Right lobe of liver (tissue), 6 donors: ENCODE results near the gene ZFPM1. TPM values are rescaled to one million over a fixed set of nuclear protein-coding genes. Genes with fewer than 3 reads are reported as not detected.

Experiments used
- ATAC-seq, 4 donors: fragments of 200-7000 bp; cut with Tn5 transposase; one replicate each; pipeline ENCODE4 v1.9.1; 2020; ENCODE audit warnings: mild to moderate bottlenecking in 4 of 4, moderate library complexity in 4 of 4
- DNase-seq, 3 donors: peaks; one replicate each; pipeline ENCODE4 v3.0.0-alpha.2; 2020
- H3K27ac ChIP-seq, 3 donors: fragments of 200-600 bp; one replicate each; pipeline ENCODE4 v1.8.0; 2022
- H3K27me3 ChIP-seq, 2 donors: fragments of 200-600 bp; one replicate each; pipeline ENCODE4 v1.8.0; 2022
- H3K36me3 ChIP-seq, 4 donors: fragments of 200-600 bp; sonication (generic) in 1 of 4; one replicate each; pipeline versions ENCODE4 v1.5.1 to v1.8.0; 2017 to 2022; ENCODE audit warnings: control low read depth in 1 of 4
- H3K4me1 ChIP-seq, 4 donors: fragments of 200-600 bp; sonication (generic) in 1 of 4; one replicate each; pipeline versions ENCODE4 v1.5.1 to v1.8.0; 2017 to 2022; ENCODE audit warnings: control low read depth in 1 of 4
- H3K4me3 ChIP-seq, 3 donors: fragments of 200-600 bp; one replicate each; pipeline ENCODE4 v1.8.0; 2022
- H3K9me3 ChIP-seq, 4 donors: fragments of 200-600 bp; sonication (generic) in 1 of 4; one replicate each; pipeline versions ENCODE4 v1.5.1 to v1.8.0; 2017 to 2022; ENCODE audit warnings: control low read depth in 1 of 4
- POLR2A ChIP-seq: fragments of 450-650 bp; IDR thresholded peaks from one replicate; pipeline ENCODE4 v1.6.1; 2017; ENCODE audit warnings: antibody characterized with exemption, mild to moderate bottlenecking
- WGBS: methylation state at CpG from one replicate; pipeline ENCODE4 v1.1.6; 2018; ENCODE audit warnings: low coverage, low lambda C conversion rate; ENCODE audit not compliant: insufficient coverage; ENCODE audit errors: missing lambda C conversion rate; 5-methylcytosine and 5-hydroxymethylcytosine counted together
- intact Hi-C, 2 donors: fragments of 100-400 bp; cut with DNase I; formaldehyde crosslinking; loops; one replicate each; pipeline versions ENCODE4 v1.11.2 to v1.14.1; 2022
- total RNA-seq, 6 experiments: library from RNA; depleted of rRNA in 2 of 6; stranded (reverse); fragments of >200 nt in 2 of 6; fragmentation: NEBNext Ultra II Directional in 3 of 6; extraction: Animal tissue kit (Norgen Biotek cat#: 25700) in 3 of 6; gene quantifications; one replicate each; pipeline versions ENCODE4 v1.1.0 to v1.2.4, GENCODE V29; 2016 to 2023
- TF ChIP-seq, protein P1 (sequence below), 4 donors: fragments of 200-600 bp in 3 of 4; fragments of 450-650 bp in 1 of 4; IDR thresholded peaks; one replicate each; pipeline versions ENCODE4 v1.5.1 to v1.8.0; 2016 to 2022; ENCODE audit warnings: antibody characterized with exemption in 4 of 4, mild to moderate bottlenecking in 2 of 4
- donor health status: DM: no; HTN: yes; CAD: no.
- donor health status: DM: no; HTN: no; CAD: no.
- donor health status: DM: no; HTN: no; CAD: no.
- donor health status: DM: no; HTN: yes; CAD: no.
- donor health status: DM: no; HTN: yes; CAD: no.

Gene ZFPM1
- total RNA-seq, 6 experiments from 2014 or later, result 3.8 to 15.5 (median 8.3) TPM

DNA sequence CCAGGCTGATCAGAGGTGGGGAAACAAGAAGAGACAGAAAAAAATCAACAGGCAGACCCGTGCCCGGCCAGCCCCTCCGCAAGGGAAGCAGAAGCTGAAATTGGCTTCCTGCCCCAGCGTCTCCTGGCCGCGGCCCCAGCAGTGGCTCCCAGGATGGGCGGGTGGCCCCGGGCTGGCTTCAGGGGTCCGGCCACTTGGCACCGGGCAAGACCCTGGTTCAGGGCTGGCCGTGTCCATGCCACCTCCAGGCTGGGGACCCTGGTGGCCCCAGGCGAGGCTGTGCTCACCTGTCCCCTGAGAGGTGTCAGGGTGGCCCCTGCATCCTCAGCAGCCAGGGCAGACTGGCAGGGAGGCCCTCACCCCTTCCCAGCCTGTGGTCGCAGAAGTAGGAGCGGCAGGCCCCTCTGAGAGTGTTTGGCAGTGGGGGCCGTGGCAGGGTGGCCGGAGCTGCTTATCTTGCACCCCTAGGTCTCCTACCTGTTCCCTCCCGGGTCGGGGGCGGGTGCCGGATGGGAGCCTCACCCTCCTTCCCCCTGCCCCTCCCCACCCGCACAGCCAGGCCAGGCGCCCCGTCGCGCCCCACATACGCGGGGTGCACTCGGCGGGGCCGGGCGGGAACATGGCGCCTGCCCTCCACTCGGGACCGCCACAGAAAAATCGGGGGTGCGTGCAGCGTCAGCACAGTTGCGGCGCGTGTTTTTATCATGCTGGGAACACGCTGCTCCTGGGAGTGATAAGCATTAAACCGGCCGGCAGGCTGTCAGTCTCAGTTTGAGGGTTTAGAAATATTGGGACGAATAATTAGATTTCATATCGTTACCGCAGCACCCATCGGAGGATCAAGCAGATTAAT, 70.5 kb downstream of the ZFPM1 start:
- no peak overlapping the region for H3K27ac ChIP-seq
- DNase-seq, result peak in 1 of 3 donors; percentile 23

DNA sequence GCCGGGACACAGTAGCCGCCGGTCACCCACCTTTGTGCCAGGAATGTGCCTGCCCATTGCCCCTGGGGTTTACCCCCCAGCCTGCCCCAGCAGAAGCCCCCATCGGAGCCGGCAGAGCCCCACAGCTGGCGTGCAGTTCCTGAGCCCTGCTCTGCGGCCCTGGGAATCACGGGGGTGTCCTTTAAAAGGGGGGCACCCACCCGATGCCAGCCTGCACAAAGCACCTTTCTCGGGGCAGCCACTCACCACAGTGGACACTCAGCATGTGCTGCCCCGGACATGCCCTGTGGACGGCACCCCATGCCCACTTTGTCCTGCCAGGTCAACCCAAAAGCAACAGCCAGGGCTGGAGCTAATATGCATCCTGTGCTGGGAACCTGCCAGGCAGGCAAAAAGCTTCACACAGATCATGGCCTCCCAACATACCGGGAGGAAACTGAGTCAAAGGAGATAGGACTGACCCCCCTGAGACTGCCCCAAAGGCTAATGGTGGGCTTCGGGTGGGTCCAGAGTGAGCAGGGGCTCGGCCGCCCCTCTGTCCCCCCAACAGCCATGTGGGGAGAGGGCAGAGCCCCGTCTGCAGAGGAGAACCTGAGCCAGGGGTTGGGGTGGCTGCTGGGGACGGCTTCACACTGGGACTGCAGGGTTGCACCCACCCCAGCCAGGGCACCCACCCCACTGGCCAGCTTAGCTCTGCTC, 71.3 kb downstream of the ZFPM1 start:
- WGBS, result 49% methylated on average over 2 of the region's 18 CpGs
- Histone ChIP-seq H3K27ac (no peak overlapping the region), H3K4me1 (peaks cover 0 to 12% (median 0%) of the 10 kb centered on the region in 4 donors), H3K36me3 (no peaks in the 10 kb centered on the region), H3K27me3 (no peaks in the 10 kb centered on the region), H3K9me3 (no peaks in the 10 kb centered on the region), H3K4me3 (no peak overlapping the region)
- DNase-seq, result peak in 1 of 3 donors; percentile 19
- ATAC-seq, result no peak
- no peak for TF ChIP-seq POLR2A
- TF ChIP-seq, protein P1, sequence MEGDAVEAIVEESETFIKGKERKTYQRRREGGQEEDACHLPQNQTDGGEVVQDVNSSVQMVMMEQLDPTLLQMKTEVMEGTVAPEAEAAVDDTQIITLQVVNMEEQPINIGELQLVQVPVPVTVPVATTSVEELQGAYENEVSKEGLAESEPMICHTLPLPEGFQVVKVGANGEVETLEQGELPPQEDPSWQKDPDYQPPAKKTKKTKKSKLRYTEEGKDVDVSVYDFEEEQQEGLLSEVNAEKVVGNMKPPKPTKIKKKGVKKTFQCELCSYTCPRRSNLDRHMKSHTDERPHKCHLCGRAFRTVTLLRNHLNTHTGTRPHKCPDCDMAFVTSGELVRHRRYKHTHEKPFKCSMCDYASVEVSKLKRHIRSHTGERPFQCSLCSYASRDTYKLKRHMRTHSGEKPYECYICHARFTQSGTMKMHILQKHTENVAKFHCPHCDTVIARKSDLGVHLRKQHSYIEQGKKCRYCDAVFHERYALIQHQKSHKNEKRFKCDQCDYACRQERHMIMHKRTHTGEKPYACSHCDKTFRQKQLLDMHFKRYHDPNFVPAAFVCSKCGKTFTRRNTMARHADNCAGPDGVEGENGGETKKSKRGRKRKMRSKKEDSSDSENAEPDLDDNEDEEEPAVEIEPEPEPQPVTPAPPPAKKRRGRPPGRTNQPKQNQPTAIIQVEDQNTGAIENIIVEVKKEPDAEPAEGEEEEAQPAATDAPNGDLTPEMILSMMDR (IDR thresholded peaks at IDR 0.05), result no peak
- intact Hi-C loops, result no loop called here

More for the DNA sequence above, 70.5 kb downstream of the ZFPM1 start:
- Histone ChIP-seq H3K4me1 (peaks cover 0 to 12% (median 0%) of the 10 kb centered on the region in 4 donors), H3K9me3 (no peaks in the 10 kb centered on the region), H3K27me3 (no peaks in the 10 kb centered on the region), H3K36me3 (no peaks in the 10 kb centered on the region), H3K4me3 (no peak overlapping the region)
- TF ChIP-seq POLR2A, result no peak
- TF ChIP-seq, protein P1 (IDR thresholded peaks at IDR 0.05), result no peak
- intact Hi-C loops, result no loop called here
- ATAC-seq, result no peak
- WGBS, result 49% methylated on average over 9 of the region's 47 CpGs

DNA sequence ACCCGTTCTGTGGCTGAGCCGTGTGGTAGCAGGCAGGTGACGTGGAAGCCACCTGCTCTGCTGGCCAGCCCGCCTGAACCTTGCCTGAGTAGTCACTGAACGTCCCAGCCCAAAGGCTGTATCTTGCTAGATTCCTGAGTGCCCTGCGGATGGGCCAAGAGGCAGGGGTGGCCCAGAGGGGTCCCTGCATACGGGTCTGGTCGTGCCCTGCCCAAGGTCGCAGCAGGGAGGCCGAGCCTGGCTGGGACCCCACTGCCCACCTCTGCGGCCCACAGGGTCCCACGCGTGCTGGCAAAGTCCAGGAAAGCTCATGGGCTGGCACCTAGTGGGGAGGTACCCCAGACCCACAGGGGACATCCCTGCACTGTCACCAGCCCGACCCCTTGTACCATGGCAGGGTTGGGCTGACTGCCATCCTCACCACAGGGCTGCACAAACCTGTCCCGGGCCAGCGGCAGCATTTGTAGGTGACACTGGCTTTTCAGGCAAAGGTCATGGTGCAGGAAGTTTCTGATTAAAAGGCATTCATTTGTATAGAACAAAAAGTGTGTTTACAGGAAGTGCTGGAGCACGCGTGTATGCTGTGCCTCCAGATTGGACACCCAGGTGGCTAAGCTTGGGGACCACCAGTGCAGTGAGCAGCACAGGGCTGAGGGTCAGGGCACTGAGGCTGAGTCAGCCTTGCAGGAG, 72.0 kb downstream of the ZFPM1 start:
- Histone ChIP-seq H3K9me3 (no peaks in the 10 kb centered on the region), H3K4me3 (no peak overlapping the region), H3K36me3 (no peaks in the 10 kb centered on the region), H3K27me3 (no peaks in the 10 kb centered on the region), H3K4me1 (peaks cover 0 to 12% (median 0%) of the 10 kb centered on the region in 4 donors), H3K27ac (no peak overlapping the region)
- TF ChIP-seq, protein P1 (IDR thresholded peaks at IDR 0.05), result no peak
- TF ChIP-seq POLR2A, result no peak
- intact Hi-C loops, result loop anchor here in 1 of 2 donors (5.0 kb wide), 1 partner anchor 83 kb away; no protein-coding TSS in a partner anchor
- WGBS, result 14% methylated on average over 4 of the region's 18 CpGs
- DNase-seq, result peak in 1 of 3 donors; percentile 42
- peak; percentile 31 to 36 (median 32) for ATAC-seq

DNA sequence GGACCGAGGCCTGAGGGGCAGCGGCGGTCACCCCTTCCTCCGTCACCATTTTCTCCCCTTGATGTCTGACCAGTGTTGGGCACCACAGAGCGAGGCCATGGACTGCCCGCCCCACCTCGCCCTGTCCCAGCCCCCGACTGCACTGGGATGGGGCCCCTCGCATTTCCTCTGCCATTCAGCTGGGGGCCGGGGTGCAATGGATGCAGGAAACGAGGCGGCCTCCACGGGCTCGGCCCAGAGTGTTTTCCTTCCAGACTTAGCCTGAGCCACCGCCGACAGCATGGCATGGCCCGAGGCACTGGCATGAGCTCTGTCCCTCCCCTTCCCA, 72.5 kb downstream of the ZFPM1 start:
- WGBS, result 0% methylated on average over 1 of the region's 17 CpGs
- H3K27me3 ChIP-seq, result no peaks in the 10 kb centered on the region
- intact Hi-C loops, result loop anchor here in 1 of 2 donors (5.0 kb wide), 1 partner anchor 83 kb away; no protein-coding TSS in a partner anchor
- DNase-seq, result no peak
- no peak for ATAC-seq
- peaks cover 0 to 12% (median 0%) of the 10 kb centered on the region in 4 donors for H3K4me1 ChIP-seq
- no peak overlapping the region for H3K27ac ChIP-seq
- no peaks in the 10 kb centered on the region for H3K36me3 ChIP-seq
- no peak overlapping the region for H3K4me3 ChIP-seq
- TF ChIP-seq, protein P1 (IDR thresholded peaks at IDR 0.05), result no peak
- no peak for TF ChIP-seq POLR2A
- no peaks in the 10 kb centered on the region for H3K9me3 ChIP-seq
